Ammon's horn (tissue), 1 donor: Measurements from ENCODE around the gene PCDHGC5.

Experiments used
- DNase-seq: peaks from one replicate; pipeline ENCODE4 v3.0.0-alpha.2; 2016; ENCODE audit warnings: low spot score

Gene PCDHGC5

DNA sequence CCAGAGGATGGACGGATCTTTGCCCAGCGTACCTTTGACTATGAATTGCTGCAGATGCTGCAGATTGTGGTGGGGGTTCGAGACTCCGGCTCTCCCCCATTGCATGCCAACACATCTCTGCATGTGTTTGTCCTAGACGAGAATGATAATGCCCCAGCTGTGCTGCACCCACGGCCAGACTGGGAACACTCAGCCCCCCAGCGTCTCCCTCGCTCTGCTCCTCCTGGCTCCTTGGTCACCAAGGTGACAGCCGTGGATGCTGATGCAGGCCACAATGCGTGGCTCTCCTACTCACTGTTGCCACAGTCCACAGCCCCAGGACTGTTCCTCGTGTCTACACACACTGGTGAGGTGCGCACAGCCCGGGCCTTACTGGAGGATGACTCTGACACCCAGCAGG lies 1.9 kb downstream of the PCDHGC5 start:
- no peak for DNase-seq

DNA sequence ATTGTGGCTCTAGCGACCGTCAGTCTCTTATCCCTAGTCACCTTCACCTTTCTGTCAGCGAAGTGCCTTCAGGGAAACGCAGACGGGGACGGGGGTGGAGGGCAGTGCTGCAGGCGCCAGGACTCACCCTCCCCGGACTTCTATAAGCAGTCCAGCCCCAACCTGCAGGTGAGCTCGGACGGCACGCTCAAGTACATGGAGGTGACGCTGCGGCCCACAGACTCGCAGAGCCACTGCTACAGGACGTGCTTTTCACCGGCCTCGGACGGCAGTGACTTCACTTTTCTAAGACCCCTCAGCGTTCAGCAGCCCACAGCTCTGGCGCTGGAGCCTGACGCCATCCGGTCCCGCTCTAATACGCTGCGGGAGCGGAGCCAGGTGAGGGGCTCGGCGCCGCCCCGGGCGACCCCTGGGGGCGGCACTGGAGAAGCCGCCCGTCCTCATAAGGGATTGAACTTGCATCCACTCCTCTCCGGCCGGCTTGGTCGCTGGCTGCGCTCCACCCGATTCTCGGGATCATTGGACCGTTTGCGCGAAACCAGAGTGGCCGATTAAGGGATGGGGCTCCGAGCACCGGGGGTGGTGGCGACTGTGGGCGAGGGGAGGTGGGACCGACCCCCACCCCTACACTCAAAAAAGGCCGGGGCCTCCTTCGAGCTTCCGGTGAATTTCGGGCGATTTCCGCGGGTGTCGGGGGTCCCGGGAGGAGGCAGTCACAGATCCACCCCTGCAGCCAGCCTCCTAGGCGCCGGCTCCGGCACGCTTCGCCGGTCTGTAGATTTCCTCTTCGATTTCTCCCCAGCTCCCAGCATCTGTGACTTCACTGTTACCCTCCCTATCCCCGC lies 2.7 kb downstream of the PCDHGC5 start:
- no peak for DNase-seq

DNA sequence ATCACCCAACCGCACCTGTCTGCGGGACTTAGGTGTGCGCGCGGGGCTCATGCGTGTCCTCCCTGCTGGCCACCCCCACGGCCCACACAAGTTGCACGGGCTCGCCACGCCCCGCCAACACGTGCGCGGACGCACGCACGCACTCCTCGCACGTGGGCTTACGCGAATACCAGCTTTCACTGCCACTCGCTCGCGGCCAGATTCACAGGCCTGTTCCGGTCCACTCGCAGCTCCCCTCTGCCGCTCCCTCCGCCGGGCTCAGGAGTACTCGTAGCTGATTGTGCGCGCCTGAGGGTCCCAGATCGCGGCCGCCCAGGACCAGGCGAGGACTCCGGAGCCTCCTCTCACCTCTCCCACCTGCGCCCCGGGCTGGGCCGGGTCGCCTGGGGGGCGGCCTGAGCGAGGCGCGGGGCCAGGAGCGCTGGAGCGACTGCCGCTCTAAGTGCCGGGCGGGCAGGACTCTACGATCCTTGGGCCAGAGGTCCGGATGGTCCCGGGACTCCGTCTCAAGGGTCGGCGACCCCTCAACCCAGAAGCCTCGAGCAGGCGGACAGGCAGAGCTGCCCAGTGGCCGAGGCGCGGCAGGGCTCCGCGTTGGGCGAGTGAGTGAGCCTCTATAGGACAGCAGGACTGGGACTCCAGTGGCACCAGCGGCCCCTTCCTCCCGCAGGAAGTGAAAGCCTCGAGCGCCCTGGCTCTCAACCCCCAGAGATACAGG lies 3.4 kb downstream of the PCDHGC5 start:
- no peak for DNase-seq

DNA sequence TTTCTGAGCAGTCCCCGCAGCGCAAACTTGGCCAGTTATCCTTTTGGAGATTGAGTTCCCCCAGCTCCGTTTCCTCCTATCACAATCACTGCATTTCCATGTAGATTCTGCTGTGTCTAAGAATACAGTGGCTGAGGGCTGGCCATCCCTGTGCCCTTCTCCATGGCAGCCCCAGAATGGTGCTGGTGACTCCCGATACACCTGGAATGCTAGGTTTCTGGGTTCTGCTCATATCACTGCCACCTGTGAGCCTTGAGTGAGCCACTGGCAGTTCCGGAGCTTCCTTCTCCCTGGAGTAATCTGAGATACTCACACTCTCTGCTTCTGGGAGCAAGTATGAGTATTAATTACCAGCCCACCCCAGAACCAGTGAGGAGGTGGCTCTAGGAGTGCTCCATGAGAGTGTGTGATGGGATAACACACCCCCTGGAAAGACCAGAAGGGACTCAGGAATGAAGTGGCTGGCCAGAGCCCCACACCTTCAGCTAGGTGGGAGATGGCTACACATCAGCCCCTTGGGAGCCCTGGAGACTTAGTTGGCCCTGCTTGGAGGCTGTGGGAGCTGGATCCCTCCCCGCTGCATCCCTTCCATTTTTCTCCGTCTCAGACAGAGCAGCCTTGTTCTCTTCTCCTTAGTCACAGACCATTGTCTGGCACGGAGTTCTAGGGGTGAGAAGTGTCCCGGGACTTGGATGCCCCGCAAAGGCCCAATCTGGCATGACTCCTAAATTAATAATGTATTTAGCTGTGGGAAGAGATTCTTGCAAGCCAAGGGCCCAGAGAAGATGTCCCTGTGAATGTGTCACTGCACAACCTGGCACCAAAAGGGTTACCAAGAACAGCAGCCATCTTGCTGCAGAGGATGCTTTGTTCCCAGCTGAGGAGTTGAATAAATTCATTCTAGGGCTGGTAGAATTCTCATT lies 4.9 kb downstream of the PCDHGC5 start:
- peak; percentile 77 for DNase-seq

DNA sequence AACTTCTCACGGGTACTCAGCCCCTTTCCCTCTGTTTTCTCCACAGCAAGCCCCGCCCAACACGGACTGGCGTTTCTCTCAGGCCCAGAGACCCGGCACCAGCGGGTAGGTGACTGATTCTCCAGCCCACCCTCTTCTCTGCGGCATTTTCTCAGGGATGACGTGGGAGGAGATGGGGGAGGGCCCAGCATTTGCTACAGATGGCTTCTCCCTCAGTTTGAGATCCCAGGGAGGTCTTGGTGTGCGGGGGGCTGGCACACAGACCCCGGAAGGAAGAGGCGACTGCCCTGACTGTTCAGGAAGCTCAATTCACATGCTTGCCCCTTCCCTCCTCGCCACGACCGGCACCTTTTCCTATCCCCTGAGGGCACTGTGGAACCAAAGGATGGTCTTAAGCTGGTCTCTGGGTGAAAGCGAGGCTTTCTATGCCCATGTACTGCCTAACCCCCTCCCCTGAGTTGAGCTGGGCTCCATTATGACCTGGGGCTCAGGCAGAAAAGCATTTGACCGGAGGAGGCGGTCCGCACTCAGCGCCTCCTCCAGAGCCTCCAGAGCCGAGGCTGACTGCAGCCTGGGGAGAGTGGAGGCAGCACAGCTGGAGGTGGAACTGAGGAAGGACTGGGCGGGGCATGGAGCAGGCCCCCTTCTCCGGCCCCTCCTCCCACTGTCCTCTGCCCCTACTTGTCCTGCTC lies 6.0 kb downstream of the PCDHGC5 start:
- DNase-seq = no peak

DNA sequence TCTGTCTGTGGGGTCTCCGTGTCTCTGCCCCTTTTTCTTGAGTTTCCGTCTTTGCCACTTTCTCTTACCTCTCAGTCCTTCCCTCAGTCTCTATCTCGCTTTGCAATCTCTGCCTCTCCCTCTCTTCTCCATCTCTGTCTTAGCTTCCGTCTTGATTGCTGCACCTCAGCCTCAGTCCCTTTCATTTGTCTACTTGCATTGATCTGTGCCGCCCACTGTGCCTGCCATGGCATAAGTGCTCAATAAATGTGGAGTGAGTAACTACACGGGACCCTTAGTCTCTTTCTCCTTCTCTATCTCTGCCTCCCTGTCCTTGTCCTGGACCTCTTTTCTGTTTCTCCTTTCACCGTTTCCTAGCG lies 6.6 kb downstream of the PCDHGC5 start:
- no peak for DNase-seq

DNA sequence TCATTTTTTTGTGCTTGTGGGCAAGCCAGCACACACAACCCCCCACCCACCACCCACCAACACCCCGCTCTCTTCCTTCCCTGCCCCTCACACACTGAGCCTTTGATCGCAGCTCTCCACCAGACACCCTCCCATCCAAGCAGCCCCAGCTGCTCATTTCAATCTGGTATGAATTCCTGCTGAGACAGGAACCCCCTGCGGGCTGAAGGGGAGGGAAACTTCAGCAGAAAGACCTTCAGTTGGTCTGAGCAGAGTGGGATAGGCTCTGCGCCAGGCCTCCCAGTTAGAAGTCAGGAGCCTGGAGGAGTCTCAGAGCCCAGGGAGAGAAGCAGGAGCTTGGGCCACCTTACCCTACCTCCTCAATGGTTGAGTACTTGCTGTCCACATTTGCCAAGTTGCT lies 7.2 kb downstream of the PCDHGC5 start:
- DNase-seq = no peak

DNA sequence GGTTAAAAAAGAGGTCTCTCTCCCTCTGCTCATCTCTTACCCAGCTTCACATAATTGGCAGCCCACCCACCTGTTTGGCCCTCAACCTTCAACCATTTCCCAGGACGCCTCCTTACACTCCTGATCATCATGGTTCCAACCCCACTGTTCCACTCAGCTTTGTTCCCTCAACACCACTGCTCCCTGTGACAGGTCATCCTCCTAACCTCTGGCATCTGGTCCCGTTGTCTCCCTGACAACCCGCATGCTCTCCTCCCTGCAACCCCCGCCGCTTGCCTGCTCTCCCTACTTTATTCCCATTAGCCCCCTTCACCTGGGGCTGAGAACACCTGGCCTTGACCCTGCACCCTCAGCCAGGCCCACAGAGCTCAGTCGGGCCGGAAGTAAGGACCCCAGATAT lies 12.9 kb downstream of the PCDHGC5 start:
- no peak for DNase-seq

DNA sequence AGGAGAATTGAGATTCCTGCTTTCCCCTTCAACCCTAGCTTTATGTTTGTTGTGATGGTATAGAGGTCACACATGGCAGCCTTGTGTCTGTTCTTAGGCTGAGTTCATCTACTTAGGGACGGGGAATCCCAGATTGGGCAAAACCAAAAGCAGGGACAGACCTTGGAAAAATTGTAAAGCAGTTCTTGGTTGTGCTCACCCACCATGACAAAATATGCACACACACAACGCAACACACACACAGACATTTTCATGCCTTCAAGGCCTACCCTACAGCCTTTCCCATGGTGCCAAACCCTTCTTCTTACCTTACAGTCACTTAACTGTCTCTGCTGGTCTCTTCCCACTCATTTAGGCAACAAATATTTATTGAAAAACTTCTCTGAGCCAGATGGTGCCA lies 14.8 kb downstream of the PCDHGC5 start:
- no peak for DNase-seq

DNA sequence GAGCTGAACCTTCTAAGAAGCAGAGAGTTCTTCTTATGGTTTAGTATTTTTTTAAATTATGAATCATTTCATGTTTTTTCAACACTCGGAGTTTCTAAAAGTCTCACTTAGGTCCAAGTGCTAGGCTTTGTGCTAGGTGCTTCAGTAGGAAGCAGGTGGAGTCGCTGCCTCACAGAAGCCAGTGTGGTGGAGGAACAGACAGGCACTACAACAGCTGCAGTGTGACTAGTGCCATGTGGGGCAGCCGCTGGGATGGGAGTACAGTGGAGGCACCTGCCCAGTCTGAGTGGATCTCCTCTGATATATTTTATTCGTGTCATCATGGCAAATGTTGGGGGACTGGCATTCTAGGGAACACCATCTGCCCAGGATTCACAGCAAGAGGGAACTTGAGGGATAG lies 15.3 kb downstream of the PCDHGC5 start:
- DNase-seq = no peak

DNA sequence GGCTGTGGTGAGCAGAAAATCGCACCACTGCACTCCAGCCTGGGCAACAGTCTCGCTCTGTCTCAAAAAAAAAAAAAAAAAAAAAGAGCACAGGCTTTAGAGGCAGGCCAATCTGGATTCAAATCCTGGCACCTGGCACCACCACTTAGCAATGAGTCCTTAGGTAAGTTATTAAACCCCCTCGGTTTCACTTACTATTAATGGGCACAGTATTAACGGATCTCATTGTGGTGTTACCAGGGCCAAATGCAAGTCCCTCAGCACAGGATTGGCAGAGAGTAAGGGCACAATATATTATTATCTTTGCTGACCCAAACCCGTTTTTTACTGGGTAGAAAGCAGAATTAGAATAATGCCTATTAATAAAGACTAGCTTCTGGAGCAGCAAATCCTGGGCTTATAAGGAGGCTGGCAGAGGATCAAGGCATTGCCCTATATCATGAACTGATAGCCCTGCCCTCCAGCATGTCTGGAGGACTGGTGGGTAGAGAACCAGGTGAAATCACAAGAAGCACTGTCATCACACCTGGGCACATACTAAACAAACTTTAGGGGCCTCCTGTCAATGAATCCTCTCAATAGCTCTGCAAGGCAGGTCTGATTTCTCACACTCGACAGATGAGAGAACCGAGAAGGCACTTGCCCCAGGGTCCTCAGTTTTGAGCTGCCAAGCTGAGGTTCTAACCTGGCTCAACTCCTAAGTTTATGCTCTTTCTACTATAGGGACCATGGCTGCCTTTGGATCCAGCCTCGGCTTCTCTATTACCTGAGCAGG lies 17.7 kb downstream of the PCDHGC5 start:
- no peak for DNase-seq

DNA sequence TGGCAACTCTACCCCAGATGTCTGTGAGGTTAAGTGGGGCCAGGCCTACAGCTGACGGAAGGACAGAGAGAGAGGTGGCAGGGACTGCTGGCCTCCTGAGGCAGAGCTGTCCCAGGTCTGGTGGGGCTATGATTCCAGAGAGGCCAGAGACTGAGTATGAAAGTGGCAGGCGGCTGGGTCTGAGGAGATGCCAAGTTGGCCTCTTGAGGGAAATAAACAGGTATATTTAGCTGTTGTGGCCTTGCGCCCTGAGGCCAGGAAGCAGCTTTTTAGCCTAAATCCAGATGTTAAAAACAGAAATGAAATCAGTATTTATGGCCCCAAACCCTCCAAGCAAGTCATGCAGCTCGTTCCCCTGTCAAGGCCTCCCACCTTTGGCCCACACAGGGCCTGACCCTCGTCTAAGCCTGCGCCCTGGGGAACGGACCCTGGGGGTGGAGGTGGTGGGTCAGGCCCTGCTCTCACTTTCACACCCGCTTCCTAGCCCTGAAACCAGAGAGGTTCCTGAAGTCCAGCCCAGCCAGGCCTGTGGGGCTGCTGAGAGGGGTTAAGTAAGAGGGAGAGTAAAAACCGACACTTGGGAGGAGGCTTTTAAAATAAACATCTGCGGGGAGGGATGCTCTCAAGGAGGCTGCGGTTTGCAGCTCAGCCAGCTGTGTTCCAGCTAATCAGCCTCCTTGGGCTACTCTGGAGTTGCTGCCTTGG lies 18.7 kb downstream of the PCDHGC5 start:
- no peak for DNase-seq

DNA sequence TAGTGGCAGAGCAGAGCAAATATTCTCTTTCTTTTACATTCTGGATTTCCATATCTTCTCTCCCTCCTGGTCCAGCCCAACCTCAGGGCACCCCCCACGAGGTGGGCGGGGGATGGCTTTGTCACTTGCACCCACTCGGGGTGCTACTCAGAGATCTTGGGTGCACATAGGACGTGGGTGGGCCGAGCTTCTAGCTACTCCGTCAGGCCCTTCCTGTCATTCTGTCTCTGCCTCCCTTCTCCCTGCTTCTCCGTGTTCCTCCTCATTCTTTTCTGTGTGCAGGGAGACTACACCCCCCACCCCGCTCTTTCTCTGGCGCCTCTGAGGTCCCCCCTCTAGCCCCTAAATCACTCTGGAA lies 19.5 kb downstream of the PCDHGC5 start:
- DNase-seq = no peak

DNA sequence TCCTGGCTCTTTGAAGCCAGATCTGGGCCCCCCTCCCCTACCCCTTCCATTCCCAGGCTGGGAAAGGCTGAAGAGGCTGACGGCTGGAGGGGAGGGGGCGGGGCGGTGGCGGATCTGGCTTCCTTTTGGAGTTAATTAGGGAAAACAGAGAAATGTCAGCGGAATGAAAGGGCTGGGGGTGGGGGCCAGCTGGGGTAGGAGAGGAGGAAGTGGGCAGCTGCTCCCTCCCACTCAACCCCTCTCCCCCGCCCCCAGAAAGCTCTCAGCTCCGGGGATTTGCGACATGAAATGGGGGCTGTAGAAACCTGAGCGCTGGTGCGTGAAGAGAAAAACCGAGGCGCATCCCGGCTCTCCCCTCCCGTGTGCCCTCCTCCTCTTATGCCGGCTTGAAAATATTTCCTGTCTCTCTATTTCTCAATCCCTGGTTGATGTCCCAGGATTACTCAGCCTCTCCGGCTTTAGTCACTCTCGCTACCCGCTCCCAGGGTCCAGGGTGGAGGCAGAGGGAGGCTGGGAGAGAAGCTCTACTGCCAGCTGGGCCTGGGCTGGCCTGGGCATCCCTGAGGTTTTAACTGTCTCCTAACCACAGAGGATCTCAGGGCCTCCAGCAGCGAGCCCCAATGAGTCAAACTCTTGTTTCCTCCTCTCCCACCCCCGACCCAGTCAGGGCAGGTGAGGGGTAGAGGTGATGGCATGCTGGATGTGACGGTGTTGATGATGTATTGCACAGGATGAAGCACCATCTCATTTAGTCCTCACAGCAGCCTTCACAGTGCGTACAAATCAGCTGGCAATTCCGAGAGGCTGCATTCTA lies 20.1 kb downstream of the PCDHGC5 start:
- peak; percentile 65 for DNase-seq

DNA sequence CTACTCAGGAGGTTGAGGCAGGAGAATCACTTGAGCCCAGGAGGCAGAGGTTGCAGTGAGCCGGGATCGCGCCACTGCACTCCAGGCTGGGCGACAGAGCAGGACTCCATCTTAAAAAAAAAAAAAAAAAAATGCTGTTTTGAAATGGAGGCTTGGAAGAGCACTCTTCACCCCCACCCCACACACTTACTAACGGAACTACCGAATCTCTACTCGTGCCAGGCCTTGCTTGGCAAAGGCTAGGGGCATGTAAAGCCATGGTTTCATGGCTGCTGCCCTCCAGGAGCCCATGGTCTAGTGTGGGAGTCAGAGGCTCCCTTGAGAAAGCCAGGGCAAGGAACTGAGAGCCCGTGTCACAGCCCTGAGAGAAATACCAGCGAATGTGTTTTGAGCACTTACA lies 21.3 kb downstream of the PCDHGC5 start:
- no peak for DNase-seq

DNA sequence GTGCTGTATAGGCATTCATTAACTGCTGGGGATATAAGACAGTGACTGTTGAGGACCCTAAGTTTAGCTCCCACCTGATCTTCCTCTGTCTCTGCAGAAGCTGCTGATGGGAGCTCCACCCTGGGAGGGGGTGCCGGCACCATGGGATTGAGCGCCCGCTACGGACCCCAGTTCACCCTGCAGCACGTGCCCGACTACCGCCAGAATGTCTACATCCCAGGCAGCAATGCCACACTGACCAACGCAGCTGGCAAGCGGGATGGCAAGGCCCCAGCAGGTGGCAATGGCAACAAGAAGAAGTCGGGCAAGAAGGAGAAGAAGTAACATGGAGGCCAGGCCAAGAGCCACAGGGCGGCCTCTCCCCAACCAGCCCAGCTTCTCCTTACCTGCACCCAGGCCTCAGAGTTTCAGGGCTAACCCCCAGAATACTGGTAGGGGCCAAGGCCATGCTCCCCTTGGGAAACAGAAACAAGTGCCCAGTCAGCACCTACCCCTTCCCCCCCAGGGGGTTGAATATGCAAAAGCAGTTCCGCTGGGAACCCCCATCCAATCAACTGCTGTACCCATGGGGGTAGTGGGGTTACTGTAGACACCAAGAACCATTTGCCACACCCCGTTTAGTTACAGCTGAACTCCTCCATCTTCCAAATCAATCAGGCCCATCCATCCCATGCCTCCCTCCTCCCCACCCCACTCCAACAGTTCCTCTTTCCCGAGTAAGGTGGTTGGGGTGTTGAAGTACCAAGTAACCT lies 22.1 kb downstream of the PCDHGC5 start:
- no peak for DNase-seq

DNA sequence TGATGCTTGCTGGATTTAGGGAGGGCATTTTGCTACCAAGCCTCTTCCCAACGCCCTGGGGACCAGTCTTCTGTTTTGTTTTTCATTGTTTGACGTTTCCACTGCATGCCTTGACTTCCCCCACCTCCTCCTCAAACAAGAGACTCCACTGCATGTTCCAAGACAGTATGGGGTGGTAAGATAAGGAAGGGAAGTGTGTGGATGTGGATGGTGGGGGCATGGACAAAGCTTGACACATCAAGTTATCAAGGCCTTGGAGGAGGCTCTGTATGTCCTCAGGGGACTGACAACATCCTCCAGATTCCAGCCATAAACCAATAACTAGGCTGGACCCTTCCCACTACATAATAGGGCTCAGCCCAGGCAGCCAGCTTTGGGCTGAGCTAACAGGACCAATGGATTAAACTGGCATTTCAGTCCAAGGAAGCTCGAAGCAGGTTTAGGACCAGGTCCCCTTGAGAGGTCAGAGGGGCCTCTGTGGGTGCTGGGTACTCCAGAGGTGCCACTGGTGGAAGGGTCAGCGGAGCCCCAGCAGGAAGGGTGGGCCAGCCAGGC lies 23.0 kb downstream of the PCDHGC5 start:
- no peak for DNase-seq

DNA sequence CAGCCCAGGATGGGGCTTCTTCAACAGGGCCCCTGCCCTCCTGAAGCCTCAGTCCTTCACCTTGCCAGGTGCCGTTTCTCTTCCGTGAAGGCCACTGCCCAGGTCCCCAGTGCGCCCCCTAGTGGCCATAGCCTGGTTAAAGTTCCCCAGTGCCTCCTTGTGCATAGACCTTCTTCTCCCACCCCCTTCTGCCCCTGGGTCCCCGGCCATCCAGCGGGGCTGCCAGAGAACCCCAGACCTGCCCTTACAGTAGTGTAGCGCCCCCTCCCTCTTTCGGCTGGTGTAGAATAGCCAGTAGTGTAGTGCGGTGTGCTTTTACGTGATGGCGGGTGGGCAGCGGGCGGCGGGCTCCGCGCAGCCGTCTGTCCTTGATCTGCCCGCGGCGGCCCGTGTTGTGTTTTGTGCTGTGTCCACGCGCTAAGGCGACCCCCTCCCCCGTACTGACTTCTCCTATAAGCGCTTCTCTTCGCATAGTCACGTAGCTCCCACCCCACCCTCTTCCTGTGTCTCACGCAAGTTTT lies 23.6 kb downstream of the PCDHGC5 start:
- DNase-seq = peak; percentile 76
